Tibial artery (tissue), 4 donors: Measurements from ENCODE around the gene PTPRG.

ENCODE experiments used
- DNase-seq, 2 donors: peaks; one replicate each; pipeline ENCODE4 v3.0.0-alpha.2; 2019
- H3K27ac ChIP-seq, 2 donors: fragments of 200-600 bp; sonication (generic) in 1 of 2; 1 replicate in 1 of 2; 2 replicates in 1 of 2; pipeline ENCODE4 v1.5.1; 2018 to 2019; ENCODE audit warnings: mild to moderate bottlenecking in 1 of 2
- H3K27me3 ChIP-seq, 2 donors: fragments of 200-600 bp; sonication (generic) in 1 of 2; one replicate each; pipeline versions ENCODE4 v1.5.1 to v1.6.0; 2016 to 2019
- H3K36me3 ChIP-seq, 3 donors: fragments of 200-600 bp; sonication (generic) in 2 of 3; one replicate each; pipeline ENCODE4 v1.5.1; 2016 to 2019; ENCODE audit warnings: mild to moderate bottlenecking in 2 of 3
- H3K4me1 ChIP-seq, 4 donors: fragments of 200-600 bp; sonication (generic) in 2 of 4; 1 replicate in 3 of 4; 2 replicates in 1 of 4; pipeline ENCODE4 v1.5.1; 2016 to 2019
- H3K4me3 ChIP-seq, 2 donors: fragments of 200-600 bp; sonication (generic) in 1 of 2; 1 replicate in 1 of 2; 2 replicates in 1 of 2; pipeline ENCODE4 v1.5.1; 2018 to 2019; ENCODE audit warnings: mild to moderate bottlenecking in 2 of 2
- H3K9me3 ChIP-seq, 3 donors: fragments of 200-600 bp; sonication (generic) in 1 of 3; one replicate each; pipeline ENCODE4 v1.5.1; 2016 to 2019
- CTCF ChIP-seq, 2 experiments: fragments of 200-600 bp in 1 of 2; fragments of 450-650 bp in 1 of 2; IDR thresholded peaks; one replicate each; pipeline ENCODE4 v1.5.1; 2017 to 2019; ENCODE audit warnings: antibody characterized with exemption in 2 of 2, mild to moderate bottlenecking in 1 of 2, moderate library complexity in 1 of 2
- intact Hi-C: fragments of 100-400 bp; cut with DNase I; formaldehyde crosslinking; loops from one replicate; pipeline ENCODE4 v1.15.0; 2023; ENCODE audit warnings: low total_unique reads

Gene PTPRG

GRCh38 chr3:62241279-62241678 is 679.9 kb downstream of the PTPRG start:
- no peak for DNase-seq
- intact Hi-C loops, result no loop called here
- Histone ChIP-seq H3K27ac (no peak overlapping the region), H3K4me1 (peaks cover 0 to 27% (median 9%) of the 10 kb centered on the region in 4 donors), H3K4me3 (no peak overlapping the region), H3K27me3 (no peaks in the 10 kb centered on the region), H3K9me3 (no peaks in the 10 kb centered on the region), H3K36me3 (peaks cover 0 to 15% (median 0%) of the 10 kb centered on the region in 3 donors)
- TF ChIP-seq CTCF (IDR thresholded peaks at IDR 0.05), result no peak

GRCh38 chr3:62242831-62243509 is 681.6 kb downstream of the PTPRG start:
- Histone ChIP-seq H3K36me3 (peaks cover 0 to 15% (median 0%) of the 10 kb centered on the region in 3 donors), H3K4me3 (no peak overlapping the region), H3K9me3 (no peaks in the 10 kb centered on the region), H3K4me1 (peaks cover 0 to 23% (median 6%) of the 10 kb centered on the region in 4 donors), H3K27me3 (no peaks in the 10 kb centered on the region), H3K27ac (no peak overlapping the region)
- DNase-seq, result no peak
- no peak for TF ChIP-seq CTCF (IDR thresholded peaks at IDR 0.05)
- intact Hi-C loops, result no loop called here

GRCh38 chr3:62246094-62246493 is 684.7 kb downstream of the PTPRG start:
- no peak for TF ChIP-seq CTCF (IDR thresholded peaks at IDR 0.05)

GRCh38 chr3:62246985-62247384 is 685.6 kb downstream of the PTPRG start:
- H3K9me3 ChIP-seq, result no peaks in the 10 kb centered on the region
- DNase-seq, result no peak
- H3K27ac ChIP-seq, result no peak overlapping the region
- no peak for TF ChIP-seq CTCF (IDR thresholded peaks at IDR 0.05)
- H3K27me3 ChIP-seq, result no peaks in the 10 kb centered on the region
- H3K4me3 ChIP-seq, result no peak overlapping the region
- peaks cover 0 to 15% (median 0%) of the 10 kb centered on the region in 3 donors for H3K36me3 ChIP-seq
- intact Hi-C loops, result no loop called here
- H3K4me1 ChIP-seq, result peaks cover 0 to 32% (median 6%) of the 10 kb centered on the region in 4 donors

More at GRCh38 chr3:62246094-62246493, 684.7 kb downstream of the PTPRG start:
- H3K27me3 ChIP-seq, result no peaks in the 10 kb centered on the region
- DNase-seq, result no peak
- peaks cover 0 to 32% (median 6%) of the 10 kb centered on the region in 4 donors for H3K4me1 ChIP-seq
- intact Hi-C loops, result no loop called here
- no peaks in the 10 kb centered on the region for H3K9me3 ChIP-seq
- no peak overlapping the region for H3K27ac ChIP-seq
- no peak overlapping the region for H3K4me3 ChIP-seq
- peaks cover 0 to 15% (median 0%) of the 10 kb centered on the region in 3 donors for H3K36me3 ChIP-seq

- intact Hi-C loops, result no loop called here
- H3K27me3 ChIP-seq, result no peaks in the 10 kb centered on the region
- no peaks in the 10 kb centered on the region for H3K36me3 ChIP-seq
- no peak overlapping the region for H3K27ac ChIP-seq
- no peak overlapping the region for H3K4me3 ChIP-seq
- no peak for TF ChIP-seq CTCF (IDR thresholded peaks at IDR 0.05)
- DNase-seq, result no peak
- H3K4me1 ChIP-seq, result peaks cover 0 to 35% (median 6%) of the 10 kb centered on the region in 4 donors
- no peaks in the 10 kb centered on the region for H3K9me3 ChIP-seq
Measured at GRCh38 chr3:62248734-62249483, 687.5 kb downstream of the PTPRG start.
